ENCODE data around the gene CCR7.

The CCR7 gene

GRCh38 chr17:40532520-40533253 lies 32.6 kb downstream of the CCR7 start:
- no peak for DNase-seq

GRCh38 chr17:40531051-40531991 lies 34.0 kb downstream of the CCR7 start:
- DNase-seq, result no peak

- DNase-seq, result no peak
Measured at GRCh38 chr17:40530531-40530994, 34.7 kb downstream of the CCR7 start.

GRCh38 chr17:40529991-40530390 lies 35.3 kb downstream of the CCR7 start:
- DNase-seq, result no peak

- no peak for DNase-seq
Measured at GRCh38 chr17:40528692-40529417, 36.4 kb downstream of the CCR7 start.

- no peak for DNase-seq
Measured at GRCh38 chr17:40526668-40527067, 38.6 kb downstream of the CCR7 start.

GRCh38 chr17:40525294-40525693 lies 40.0 kb downstream of the CCR7 start:
- no peak for DNase-seq

- DNase-seq, result no peak
Measured at GRCh38 chr17:40524243-40524965, 40.9 kb downstream of the CCR7 start.

GRCh38 chr17:40522961-40523310 lies 42.3 kb downstream of the CCR7 start:
- DNase-seq, result no peak

- no peak for DNase-seq
Measured at GRCh38 chr17:40522250-40522960, 42.9 kb downstream of the CCR7 start.

- DNase-seq, result no peak
Measured at GRCh38 chr17:40520991-40521453, 44.2 kb downstream of the CCR7 start.

GRCh38 chr17:40519089-40519775 lies 46.0 kb downstream of the CCR7 start:
- no peak for DNase-seq

GRCh38 chr17:40518401-40519088 lies 46.7 kb downstream of the CCR7 start:
- no peak for DNase-seq

GRCh38 chr17:40517981-40518380 lies 47.3 kb downstream of the CCR7 start:
- no peak for DNase-seq

- no peak for DNase-seq
Measured at GRCh38 chr17:40517286-40517662, 48.0 kb downstream of the CCR7 start.

- DNase-seq, result no peak
Measured at GRCh38 chr17:40516581-40517285, 48.5 kb downstream of the CCR7 start.

GRCh38 chr17:40515491-40516041 lies 49.7 kb downstream of the CCR7 start:
- no peak for DNase-seq

- DNase-seq, result no peak
Measured at GRCh38 chr17:40515011-40515410, 50.3 kb downstream of the CCR7 start.

GRCh38 chr17:40514013-40514875 lies 51.0 kb downstream of the CCR7 start:
- no peak for DNase-seq
